Transverse colon (tissue), 4 donors: Measurements from ENCODE around the gene PBX3. TPM values are rescaled to one million over a fixed set of nuclear protein-coding genes. Genes with fewer than 3 reads are reported as not detected.

ENCODE experiments used
- DNase-seq: peaks from one replicate; pipeline ENCODE4 v3.0.0-alpha.2; 2019
- H3K27ac ChIP-seq, 4 donors: fragments of 200-600 bp; sonication (generic); 2 replicates each; pipeline ENCODE4 v1.5.1; 2016 to 2018; ENCODE audit warnings: inconsistent platforms in 4 of 4
- H3K27me3 ChIP-seq: fragments of 200-600 bp; sonication (generic); 2 replicates; pipeline ENCODE4 v1.5.1; 2017; ENCODE audit warnings: inconsistent platforms
- H3K36me3 ChIP-seq, 4 donors: fragments of 200-600 bp; sonication (generic); 2 replicates each; pipeline ENCODE4 v1.5.1; 2017 to 2019; ENCODE audit warnings: inconsistent platforms in 4 of 4
- H3K4me1 ChIP-seq, 4 donors: fragments of 200-600 bp; sonication (generic); 2 replicates each; pipeline ENCODE4 v1.5.1; 2017 to 2020; ENCODE audit warnings: inconsistent platforms in 4 of 4
- H3K4me3 ChIP-seq, 4 donors: fragments of 200-600 bp; sonication (generic); 1 replicate in 1 of 4; 2 replicates in 3 of 4; pipeline versions ENCODE4 v1.5.1 to v1.6.1; 2017 to 2019; ENCODE audit warnings: inconsistent platforms in 4 of 4
- H3K9me3 ChIP-seq, 2 donors: fragments of 200-600 bp; sonication (generic); 2 replicates each; pipeline ENCODE4 v1.5.1; 2017 to 2019; ENCODE audit warnings: inconsistent platforms in 2 of 2
- EP300 ChIP-seq: sonication (generic); formaldehyde crosslinking; IDR thresholded peaks from one replicate; pipeline ENCODE4 v1.6.1; 2017; ENCODE audit warnings: antibody characterized with exemption, low read depth
- POLR2A ChIP-seq: fragments of 450-650 bp; IDR thresholded peaks from one replicate; pipeline ENCODE4 v1.6.1; 2016; ENCODE audit warnings: antibody characterized with exemption, mild to moderate bottlenecking, moderate library complexity
- POLR2AphosphoS5 ChIP-seq, 3 donors: sonication (generic); formaldehyde crosslinking; IDR thresholded peaks; one replicate each; pipeline ENCODE4 v1.6.1; 2016; ENCODE audit warnings: antibody characterized with exemption in 3 of 3
- WGBS, 2 donors: methylation state at CpG; one replicate each; pipeline ENCODE4 v1.1.5; 2018; ENCODE audit warnings: low coverage in 1 of 2; 5-methylcytosine and 5-hydroxymethylcytosine counted together
- in situ Hi-C, 4 donors: fragments of 200-750 bp; cut with MboI; loops; one replicate each; pipeline versions ENCODE4 v1.15.0 to v1.15.1; 2017; ENCODE audit warnings: low sequenced_read_pairs in 3 of 4, low pct_ligation_motif_present in 1 of 4, low pct_unique_long_range_greater_than_20kb in 1 of 4
- intact Hi-C: fragments of 100-400 bp; cut with DNase I; formaldehyde crosslinking; loops from one replicate; pipeline ENCODE4 v1.15.1; 2023; ENCODE audit warnings: low total_unique reads
- total RNA-seq, 4 donors: library from RNA; depleted of rRNA; stranded (reverse); fragments of >200 nt; gene quantifications; one replicate each; pipeline ENCODE4 v1.1.0, GENCODE V29; 2016
- TF ChIP-seq, protein P1 (sequence below), 5 experiments: fragments of 200-600 bp in 3 of 5; fragments of 450-650 bp in 2 of 5; sonication (generic) in 3 of 5; IDR thresholded peaks; 1 replicate in 2 of 5; 2 replicates in 3 of 5; pipeline ENCODE4 v1.5.1; 2016 to 2017; ENCODE audit warnings: antibody characterized with exemption in 5 of 5, inconsistent platforms in 3 of 5, mild to moderate bottlenecking in 2 of 5, moderate library complexity in 1 of 5

Gene PBX3
- total RNA-seq, 4 donors from 2014 or later, result 16.4 to 70.3 (median 20.4) TPM

DNA sequence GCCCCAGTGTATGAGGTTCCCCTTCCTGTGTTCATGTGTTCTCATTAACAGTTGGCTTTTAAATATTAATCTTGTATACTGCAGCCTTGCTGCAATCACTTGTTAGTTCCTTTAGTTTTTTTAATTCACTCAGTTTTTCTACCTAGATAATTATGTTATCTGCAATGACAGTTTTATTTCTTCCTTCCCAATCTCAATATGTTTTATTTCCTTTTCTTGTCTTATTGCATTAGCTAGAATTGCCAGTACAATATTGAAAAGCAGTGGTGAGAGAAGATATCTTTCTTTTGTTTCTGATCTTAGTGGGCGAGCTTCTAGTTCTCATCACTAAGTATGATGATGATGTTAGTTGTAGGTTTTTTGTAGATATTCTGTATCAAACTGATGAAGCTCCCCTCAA lies 232.2 kb downstream of the PBX3 start:
- intact Hi-C loops, result no loop called here
- H3K4me3 ChIP-seq, result no peak overlapping the region

DNA sequence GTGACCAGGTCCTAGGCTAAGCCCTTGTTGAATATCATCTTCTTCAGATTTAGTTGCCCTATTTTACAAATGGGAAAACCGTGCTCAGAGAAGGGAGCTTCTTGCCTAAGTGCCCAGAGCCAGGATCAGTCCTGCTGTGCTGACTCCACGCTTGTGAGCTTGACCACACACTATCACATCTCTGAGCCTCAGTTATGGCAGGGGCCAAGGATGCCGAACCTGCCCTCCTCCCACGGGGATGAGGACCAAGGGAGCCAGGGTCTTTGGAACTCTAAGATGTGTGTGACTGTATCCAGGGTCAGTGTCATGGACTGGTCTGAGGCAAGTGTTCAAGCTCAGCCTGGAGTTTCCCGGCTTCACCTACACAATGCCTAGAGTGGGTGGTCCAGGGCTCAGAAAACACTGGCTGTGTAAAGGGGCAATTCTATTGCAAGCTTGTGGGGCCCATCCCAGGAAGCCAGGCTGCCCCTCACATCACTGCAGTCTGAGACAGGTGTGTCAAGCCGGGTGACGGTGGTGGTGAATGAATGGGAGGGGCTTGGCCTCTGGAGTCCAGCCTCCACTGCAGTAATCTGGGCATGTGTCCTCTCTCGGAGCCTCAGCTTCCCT lies 235.7 kb downstream of the PBX3 start:
- WGBS, 2 donors, result 66 to 70% methylated on average over 2 to 8 of the region's 8 CpGs
- intact Hi-C loops, result no loop called here
- no peak overlapping the region for H3K27ac ChIP-seq

More for the DNA sequence above, 232.2 kb downstream of the PBX3 start:
- Histone ChIP-seq H3K36me3 (no peaks in the 10 kb centered on the region), H3K27me3 (no peaks in the 10 kb centered on the region), H3K4me1 (no peaks in the 10 kb centered on the region), H3K27ac (no peak overlapping the region), H3K9me3 (peaks cover 10 to 11% of the 10 kb centered on the region in 2 donors)
- WGBS, 2 donors, result 89 to 97% methylated on average over 1 of the region's 1 CpG
- no peak for DNase-seq
- in situ Hi-C loops, result no loop called here
- TF ChIP-seq POLR2AphosphoS5 (IDR thresholded peaks at IDR 0.05), result no peak
- TF ChIP-seq, protein P1, sequence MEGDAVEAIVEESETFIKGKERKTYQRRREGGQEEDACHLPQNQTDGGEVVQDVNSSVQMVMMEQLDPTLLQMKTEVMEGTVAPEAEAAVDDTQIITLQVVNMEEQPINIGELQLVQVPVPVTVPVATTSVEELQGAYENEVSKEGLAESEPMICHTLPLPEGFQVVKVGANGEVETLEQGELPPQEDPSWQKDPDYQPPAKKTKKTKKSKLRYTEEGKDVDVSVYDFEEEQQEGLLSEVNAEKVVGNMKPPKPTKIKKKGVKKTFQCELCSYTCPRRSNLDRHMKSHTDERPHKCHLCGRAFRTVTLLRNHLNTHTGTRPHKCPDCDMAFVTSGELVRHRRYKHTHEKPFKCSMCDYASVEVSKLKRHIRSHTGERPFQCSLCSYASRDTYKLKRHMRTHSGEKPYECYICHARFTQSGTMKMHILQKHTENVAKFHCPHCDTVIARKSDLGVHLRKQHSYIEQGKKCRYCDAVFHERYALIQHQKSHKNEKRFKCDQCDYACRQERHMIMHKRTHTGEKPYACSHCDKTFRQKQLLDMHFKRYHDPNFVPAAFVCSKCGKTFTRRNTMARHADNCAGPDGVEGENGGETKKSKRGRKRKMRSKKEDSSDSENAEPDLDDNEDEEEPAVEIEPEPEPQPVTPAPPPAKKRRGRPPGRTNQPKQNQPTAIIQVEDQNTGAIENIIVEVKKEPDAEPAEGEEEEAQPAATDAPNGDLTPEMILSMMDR (IDR thresholded peaks at IDR 0.05), result no peak
- no peak for TF ChIP-seq POLR2A
- TF ChIP-seq EP300, result no peak

DNA sequence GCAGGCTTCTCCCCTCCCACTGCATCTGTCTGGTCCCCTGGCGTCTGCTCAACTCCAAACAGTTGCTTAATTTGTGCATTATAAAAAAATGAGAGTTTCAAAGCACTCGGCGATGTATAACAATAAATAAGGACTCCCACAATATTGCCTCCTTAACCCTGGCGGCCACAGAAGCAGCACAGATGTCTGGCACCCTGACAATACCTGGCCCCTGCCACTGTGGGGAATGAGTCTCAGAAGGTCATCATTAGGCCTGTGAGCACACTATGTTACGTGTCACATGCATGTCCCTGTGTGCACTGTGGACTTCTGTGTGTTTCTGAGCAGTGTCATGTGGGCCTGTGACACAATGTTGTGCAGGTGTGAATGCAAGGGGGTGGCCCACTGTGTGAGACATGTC lies 236.5 kb downstream of the PBX3 start:
- TF ChIP-seq EP300 (no peak), POLR2A (no peak), POLR2AphosphoS5 (IDR thresholded peaks at IDR 0.05) (no peak)
- TF ChIP-seq, protein P1 (IDR thresholded peaks at IDR 0.05), result no peak
- 86% methylated on average over 5 of the region's 5 CpGs; no CpG with 5 or more reads in 1 of the 2 donors for WGBS, 2 donors
- Histone ChIP-seq H3K27me3 (no peaks in the 10 kb centered on the region), H3K27ac (no peak overlapping the region), H3K36me3 (no peaks in the 10 kb centered on the region), H3K9me3 (peaks cover 10 to 11% of the 10 kb centered on the region in 2 donors), H3K4me1 (no peaks in the 10 kb centered on the region), H3K4me3 (no peak overlapping the region)
- in situ Hi-C loops, result no loop called here
- intact Hi-C loops, result no loop called here
- no peak for DNase-seq

More for the DNA sequence above, 235.7 kb downstream of the PBX3 start:
- no peaks in the 10 kb centered on the region for H3K4me1 ChIP-seq
- TF ChIP-seq POLR2A (no peak), EP300 (no peak), POLR2AphosphoS5 (IDR thresholded peaks at IDR 0.05) (no peak)
- TF ChIP-seq, protein P1 (IDR thresholded peaks at IDR 0.05), result no peak
- no peak for DNase-seq
- in situ Hi-C loops, result no loop called here
- H3K4me3 ChIP-seq, result no peak overlapping the region
- no peaks in the 10 kb centered on the region for H3K36me3 ChIP-seq
- peaks cover 10 to 11% of the 10 kb centered on the region in 2 donors for H3K9me3 ChIP-seq
- H3K27me3 ChIP-seq, result no peaks in the 10 kb centered on the region

DNA sequence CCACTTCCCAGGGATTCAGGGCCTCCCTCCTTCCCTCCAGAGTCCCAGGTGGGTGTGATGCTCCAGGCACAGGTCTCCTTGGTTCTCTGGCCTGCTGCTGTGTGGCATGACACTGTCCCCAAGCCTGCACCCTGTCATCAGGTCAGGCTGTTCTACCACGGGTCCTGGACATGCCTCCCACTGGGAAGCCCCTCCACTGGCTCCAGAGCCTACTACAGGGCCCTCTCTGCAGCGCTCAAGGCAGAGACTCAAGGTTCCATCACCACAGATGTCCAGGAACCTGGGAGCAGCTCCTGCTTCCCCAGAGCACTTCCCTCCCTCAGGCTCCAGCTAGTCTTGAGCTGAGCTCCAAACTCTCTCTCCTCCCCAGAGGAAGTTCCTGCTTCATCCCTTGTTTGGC lies 237.3 kb downstream of the PBX3 start:
- intact Hi-C loops, result no loop called here
- no peak for DNase-seq
- WGBS, 2 donors, result 86% methylated on average over 2 of the region's 2 CpGs; no CpG with 5 or more reads in 1 of the 2 donors
- no peaks in the 10 kb centered on the region for H3K36me3 ChIP-seq
- no peak overlapping the region for H3K4me3 ChIP-seq
- H3K4me1 ChIP-seq, result no peaks in the 10 kb centered on the region
- TF ChIP-seq, protein P1 (IDR thresholded peaks at IDR 0.05), result no peak
- TF ChIP-seq EP300 (no peak), POLR2AphosphoS5 (IDR thresholded peaks at IDR 0.05) (no peak), POLR2A (no peak)
- H3K27ac ChIP-seq, result no peak overlapping the region
- H3K9me3 ChIP-seq, result peaks cover 8% of the 10 kb centered on the region in 2 donors
- H3K27me3 ChIP-seq, result no peaks in the 10 kb centered on the region
- in situ Hi-C loops, result no loop called here
